Sigmoid colon (tissue), 4 donors: ENCODE data around the gene GDNF.
A peak's percentile ranks its signal among the peaks of the same experiment; 100 is the strongest.

ENCODE experiments used
- POLR2A ChIP-seq, 2 donors: fragments of 450-650 bp; IDR thresholded peaks; one replicate each; pipeline ENCODE4 v1.6.1; 2016; ENCODE audit warnings: antibody characterized with exemption in 2 of 2, mild to moderate bottlenecking in 2 of 2, moderate library complexity in 2 of 2
- POLR2AphosphoS5 ChIP-seq, 4 donors: sonication (generic); formaldehyde crosslinking; IDR thresholded peaks; one replicate each; pipeline ENCODE4 v1.6.1; 2017; ENCODE audit warnings: antibody characterized with exemption in 4 of 4
- TF ChIP-seq, protein P1 (sequence below), 4 experiments: fragments of 450-650 bp in 3 of 4; fragments of 200-600 bp in 1 of 4; IDR thresholded peaks; one replicate each; pipeline ENCODE4 v1.5.1; 2016 to 2019; ENCODE audit warnings: antibody characterized with exemption in 4 of 4, mild to moderate bottlenecking in 3 of 4, moderate library complexity in 2 of 4

- TF ChIP-seq POLR2A (IDR thresholded peaks at IDR 0.05) (no peak), POLR2AphosphoS5 (IDR thresholded peaks at IDR 0.05) (peak in 2 of 4 donors; percentile 10 to 51)
- TF ChIP-seq, protein P1, sequence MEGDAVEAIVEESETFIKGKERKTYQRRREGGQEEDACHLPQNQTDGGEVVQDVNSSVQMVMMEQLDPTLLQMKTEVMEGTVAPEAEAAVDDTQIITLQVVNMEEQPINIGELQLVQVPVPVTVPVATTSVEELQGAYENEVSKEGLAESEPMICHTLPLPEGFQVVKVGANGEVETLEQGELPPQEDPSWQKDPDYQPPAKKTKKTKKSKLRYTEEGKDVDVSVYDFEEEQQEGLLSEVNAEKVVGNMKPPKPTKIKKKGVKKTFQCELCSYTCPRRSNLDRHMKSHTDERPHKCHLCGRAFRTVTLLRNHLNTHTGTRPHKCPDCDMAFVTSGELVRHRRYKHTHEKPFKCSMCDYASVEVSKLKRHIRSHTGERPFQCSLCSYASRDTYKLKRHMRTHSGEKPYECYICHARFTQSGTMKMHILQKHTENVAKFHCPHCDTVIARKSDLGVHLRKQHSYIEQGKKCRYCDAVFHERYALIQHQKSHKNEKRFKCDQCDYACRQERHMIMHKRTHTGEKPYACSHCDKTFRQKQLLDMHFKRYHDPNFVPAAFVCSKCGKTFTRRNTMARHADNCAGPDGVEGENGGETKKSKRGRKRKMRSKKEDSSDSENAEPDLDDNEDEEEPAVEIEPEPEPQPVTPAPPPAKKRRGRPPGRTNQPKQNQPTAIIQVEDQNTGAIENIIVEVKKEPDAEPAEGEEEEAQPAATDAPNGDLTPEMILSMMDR (IDR thresholded peaks at IDR 0.05) = no peak
These were observed 68.6 kb downstream of the GDNF start for GRCh38 chr5:37771203-37771611.
